ENCODE measurements around the gene AMOTL1. TPM values are rescaled to one million over a fixed set of nuclear protein-coding genes. Genes with fewer than 3 reads are reported as not detected.

AMOTL1 gene
- total and polyA plus RNA-seq, 2 of the 8 experiments (the other 6 are each of a cell fraction or from before 2014, with no cell fraction given) = 9.0 to 27.6 TPM

- TF ChIP-seq CREB1 (IDR thresholded peaks at IDR 0.05) = no peak
- TF ChIP-seq TAF7 (optimal IDR thresholded peaks at IDR 0.05; ENCODE audit: borderline replicate concordance, low read depth, low read length) = no peak
Measured at GRCh38 chr11:94735907-94736306, 32.2 kb upstream of the AMOTL1 start (continued).
